Midbrain (tissue), 1 donor: ENCODE measurements around the gene PIK3IP1.
"Not testable (repeated sequence)": the region's sequence is repeated elsewhere in the genome, so short reads cannot be mapped to it uniquely, and the experiment has no call there.

ENCODE experiments used
- DNase-seq: peaks from one replicate; lab custom pipeline; 2025; lab: John Stamatoyannopoulos, UW

PIK3IP1 gene

DNA sequence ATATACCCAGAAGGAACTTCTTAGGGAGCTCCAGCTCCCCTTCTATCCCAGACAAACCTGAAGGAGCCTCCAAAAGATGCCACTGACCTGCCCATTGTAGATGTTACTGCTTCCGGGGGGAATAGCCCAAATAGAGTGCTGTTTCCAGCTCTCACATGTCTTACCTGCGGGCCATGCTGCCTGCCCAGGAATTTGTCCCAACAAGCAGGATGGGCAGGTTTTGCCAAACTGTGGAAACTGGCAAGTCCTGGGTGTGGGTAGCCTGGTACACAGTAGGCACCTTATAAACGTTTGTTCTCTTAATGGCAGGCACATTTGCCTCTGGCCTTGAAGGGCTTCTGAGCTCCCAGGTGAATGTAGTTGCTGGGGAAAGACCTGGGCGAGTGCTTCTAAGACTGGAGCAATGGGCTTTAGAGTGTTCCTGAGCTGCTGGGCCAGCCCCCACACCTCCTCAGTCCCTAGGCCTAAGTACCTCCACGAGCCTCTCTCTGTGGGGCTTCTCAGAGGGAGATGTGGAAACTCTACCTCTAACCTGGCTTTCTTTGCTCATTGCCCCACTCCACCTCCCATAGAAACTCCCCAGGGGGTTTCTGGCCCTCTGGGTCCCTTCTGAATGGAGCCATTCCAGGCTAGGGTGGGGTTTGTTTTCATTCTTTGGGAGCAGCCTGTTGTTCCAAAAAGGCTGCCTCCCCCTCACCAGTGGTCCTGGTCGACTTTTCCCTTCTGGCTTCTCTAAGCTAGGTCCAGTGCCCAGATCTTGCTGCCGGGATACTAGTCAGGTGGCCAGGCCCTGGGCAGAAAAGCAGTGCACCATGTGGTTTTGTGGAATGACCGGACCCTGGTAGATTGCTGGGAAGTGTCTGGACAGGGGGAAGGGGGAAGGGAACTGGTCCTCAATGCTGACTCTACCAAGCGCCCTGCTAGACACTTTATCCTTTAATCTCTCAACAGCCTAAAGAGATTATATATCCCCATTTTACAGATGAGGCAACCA, 43.0 kb downstream of the PIK3IP1 start:
- DNase-seq, result peak; percentile 75

DNA sequence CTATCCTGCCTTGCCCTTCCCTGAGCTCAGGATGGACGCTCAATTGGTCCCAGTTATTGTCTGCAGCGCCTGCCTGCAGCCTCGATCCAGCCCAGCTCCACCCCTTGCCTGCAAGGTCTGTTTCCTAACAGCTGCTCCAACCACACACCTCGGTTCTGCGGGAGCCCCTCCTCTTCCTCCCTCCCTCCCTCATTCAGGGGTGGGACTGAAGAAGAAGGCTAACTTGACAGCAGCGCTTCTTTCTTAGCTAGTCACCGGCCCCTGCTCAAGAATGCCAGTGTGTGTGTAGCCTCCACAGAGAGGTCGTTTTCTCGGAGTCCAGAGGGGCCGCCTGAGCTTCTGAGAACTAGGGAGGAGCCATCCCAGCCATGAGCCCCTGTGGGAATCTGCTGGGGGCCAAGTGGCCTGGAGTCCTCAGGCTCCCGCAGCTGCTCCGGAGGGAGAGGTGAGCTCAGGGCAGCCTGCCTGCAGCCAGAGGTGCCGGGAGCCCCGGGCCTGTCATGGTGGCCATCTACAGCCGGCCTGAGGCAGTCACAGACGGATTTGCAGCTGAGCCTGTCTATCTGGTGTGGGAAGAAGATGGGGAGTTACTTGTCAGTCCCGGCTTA, 44.0 kb downstream of the PIK3IP1 start:
- DNase-seq, result peak; percentile 62

DNA sequence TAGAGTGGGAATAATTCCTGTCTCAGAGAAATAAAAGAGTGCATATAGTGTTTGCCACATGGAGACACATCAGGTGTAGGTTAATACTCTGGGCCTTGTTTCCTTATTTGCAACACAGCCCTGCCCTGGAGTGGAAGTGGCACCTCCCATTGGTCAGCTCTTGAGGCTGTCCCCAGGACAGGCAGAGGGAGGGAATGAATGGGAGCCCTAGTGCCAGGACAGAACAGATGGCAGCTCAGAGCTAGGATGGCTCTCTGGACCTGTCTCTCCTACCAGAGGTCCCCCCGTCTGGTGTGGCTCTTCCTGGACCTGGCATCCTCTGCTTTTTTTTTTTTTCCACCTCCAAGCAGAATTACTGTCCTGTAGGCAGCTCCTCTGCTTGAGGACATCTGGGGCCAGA, 44.6 kb downstream of the PIK3IP1 start:
- no peak for DNase-seq

DNA sequence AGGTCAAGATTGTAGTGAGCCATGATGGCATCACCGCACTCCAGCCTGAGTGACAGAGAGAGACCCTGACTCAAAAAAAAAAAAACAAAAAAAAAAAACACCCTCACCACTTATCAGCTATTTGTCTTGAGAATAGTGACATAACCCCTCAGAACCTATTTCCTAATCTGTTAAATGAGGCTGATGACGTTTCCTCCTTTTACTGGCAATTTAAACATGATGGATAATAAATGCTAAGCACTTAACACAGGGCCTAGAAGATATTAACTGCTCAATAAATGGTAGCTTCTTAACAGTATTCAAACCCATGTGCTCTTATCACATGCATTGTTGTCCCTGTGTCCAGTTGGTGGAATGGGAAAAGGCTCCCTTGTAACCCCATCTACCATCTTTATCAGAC, 45.6 kb downstream of the PIK3IP1 start:
- no peak for DNase-seq

DNA sequence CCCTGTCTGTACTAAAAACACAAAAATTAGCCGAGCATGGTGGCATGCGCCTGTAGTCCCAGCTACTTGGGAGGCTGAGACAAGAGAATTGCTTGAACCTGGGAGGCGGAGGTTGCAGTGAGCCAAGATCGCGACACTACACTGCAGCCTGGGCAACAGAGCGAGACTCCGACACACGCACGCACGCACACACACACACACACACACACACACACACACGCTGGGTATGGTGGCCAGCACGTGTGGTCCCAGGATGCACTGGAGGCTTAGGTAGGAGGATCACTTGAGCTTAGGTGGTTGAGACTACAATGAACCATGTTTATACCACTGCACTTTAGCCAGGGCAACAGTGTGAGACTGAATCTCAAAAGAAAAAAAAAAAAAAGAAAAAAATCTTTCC, 46.3 kb downstream of the PIK3IP1 start:
- DNase-seq, result not testable (repeated sequence)

DNA sequence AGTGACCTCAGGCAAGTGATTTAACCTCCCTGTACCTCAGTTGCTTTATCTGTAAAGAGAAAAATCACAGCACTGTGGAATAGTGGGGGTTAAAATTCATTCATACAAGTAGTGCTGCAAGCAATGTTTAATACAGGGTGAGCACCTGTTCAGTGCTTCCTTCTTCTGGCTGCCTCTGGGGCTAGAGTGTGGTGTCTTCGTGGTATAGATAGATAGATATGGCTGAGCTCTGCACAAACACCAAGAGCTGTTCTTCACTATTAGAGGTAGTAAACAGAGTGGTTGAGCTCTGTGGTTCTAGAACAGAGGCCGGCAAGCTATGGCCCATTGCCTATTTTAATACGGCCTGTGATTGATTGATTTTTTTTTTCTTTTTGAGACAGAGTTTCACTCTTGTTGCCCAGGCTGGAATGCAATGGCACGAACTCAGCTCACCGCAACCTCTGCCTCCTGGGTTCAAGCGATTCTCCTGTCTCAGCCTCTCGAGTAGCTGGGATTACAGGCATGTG, 47.3 kb downstream of the PIK3IP1 start:
- DNase-seq, result no peak

DNA sequence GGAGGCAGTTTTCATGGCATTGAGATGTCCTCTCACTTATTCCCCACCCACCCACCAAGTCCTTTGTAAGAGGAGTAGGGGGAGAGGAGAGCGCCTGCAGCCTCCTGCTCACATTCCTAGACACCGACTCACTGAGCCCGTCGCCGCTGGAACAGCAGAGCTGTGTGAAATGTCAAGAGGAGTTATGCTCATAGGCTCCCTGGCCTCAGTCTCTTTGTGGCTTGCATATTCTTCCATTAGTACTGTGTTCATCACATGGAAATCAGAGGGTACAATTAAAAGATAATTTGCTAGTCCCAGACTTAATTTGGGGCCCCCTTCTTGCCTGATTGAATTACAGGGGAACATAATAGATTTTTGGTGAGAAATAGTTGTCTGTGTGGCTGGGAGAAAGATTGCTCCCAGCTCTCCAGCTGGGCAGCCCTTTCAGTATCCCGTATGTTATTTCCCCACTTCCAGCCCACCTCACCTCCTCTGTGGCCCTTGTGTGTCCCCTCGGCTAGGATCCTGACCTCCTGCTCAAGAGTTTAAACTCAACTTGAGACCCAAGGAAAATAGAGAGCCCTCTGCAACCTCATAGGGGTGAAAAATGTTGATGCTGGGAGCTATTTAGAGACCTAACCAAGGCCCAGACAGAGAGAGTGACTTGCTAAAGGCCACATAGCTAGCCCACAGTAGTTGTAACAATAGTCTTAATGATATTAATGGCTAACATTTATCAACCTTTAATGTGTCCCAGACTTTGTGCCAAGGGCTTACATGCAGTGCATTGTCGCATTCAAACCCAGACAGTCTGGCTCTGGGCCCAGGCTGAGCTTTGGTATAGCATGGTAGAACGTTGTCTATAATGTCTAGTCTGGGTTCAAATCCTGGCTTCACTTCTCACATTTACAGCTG, 48.0 kb downstream of the PIK3IP1 start:
- no peak for DNase-seq

DNA sequence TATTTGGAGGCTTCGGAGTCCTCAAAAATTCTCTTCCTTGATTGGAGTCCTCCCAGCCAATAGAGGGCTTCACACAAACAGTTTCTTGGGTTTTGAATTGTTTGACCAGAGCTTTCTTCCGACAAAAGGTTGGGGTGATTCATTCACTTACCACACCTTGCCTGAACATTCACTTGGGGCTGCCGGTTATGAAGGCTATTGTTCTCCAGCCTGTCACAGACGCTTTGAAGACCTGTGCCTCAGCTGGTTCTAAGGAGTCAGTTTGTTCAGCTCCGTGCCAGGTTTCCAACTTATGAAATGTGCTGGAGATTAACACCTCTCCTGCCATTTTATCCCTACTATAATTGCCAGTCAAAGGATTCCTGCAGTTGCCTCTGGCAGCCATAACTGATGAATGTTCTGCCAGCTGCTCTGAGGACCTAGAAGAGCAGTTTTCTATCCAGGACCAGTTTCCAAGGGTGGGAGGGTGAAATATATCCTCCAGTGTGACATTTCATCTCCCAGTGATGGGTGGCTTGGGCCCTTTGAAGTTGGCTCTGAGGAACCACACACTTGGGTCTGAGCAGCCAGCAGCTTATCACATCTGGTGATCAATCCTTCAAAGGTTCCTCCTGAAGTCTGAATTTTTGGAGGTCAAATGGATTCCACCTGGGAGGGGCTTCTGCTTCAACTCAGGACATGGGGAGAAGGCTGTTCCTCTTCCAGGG, 48.8 kb downstream of the PIK3IP1 start:
- DNase-seq, result no peak

DNA sequence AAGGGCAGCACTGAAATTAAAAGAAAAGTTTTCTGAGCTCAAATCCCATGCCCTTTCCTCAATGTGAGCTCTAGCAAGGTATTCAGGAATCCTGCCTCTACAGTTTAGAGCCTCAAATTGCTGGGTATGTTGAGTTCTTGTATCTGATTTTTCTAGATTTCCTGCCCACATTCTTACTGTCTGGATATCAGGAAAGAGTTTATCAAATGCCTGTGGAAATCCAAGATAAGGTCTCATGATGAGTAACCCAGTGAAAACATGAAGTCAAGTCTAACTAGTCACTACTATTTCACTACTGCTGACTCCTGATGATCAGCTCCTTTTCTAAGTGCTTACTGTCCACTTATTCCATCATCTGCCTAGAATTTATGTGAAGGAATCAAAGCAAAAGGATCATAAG, 50.4 kb downstream of the PIK3IP1 start:
- DNase-seq, result no peak

DNA sequence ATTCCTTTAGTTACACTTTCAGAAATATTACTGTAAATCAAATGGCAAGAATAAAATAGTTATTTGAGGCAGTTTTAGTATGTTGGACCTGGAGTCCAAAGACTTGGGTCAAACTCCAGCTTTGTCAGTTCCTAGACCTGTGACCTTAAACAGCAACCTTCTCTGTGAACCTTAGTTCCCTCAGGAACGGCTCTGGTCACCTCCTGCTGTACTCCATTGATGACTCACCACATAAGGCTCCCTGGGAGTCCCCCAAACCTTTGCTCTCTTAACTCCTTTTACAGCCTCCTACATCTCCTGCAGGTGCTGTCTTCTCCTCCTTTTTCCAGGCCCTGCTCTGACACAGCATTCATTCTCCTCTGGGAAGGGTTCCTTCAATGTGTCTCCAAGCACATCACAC, 51.1 kb downstream of the PIK3IP1 start:
- DNase-seq, result no peak

DNA sequence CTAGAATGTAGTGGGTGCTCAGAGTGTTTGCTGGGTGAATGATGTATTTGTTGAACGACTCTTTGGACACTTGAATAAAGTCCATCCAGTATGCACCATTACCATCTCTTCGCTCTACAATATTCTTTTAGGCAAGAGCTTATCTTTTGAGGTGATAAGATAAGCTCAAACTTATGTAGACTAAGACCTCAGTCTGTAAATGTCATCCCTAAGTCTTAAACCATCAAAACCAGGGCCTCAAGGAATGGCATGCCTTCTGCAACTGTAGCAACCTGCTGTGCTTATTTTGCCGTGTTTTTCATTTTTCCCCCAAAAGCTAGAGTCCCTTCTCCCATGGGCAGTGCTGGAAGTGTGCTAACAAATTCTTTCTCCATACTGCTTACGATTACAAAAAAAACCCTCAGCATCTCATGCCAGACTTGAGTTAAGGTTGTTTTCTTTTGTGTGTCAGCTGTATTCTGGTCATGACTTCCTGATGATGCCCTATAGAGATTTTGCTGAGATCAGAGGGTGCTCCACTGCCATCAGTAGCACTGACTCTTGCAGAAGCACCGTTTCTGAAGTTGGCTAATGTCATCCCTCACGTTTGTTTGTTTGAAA, 52.4 kb downstream of the PIK3IP1 start:
- no peak for DNase-seq

DNA sequence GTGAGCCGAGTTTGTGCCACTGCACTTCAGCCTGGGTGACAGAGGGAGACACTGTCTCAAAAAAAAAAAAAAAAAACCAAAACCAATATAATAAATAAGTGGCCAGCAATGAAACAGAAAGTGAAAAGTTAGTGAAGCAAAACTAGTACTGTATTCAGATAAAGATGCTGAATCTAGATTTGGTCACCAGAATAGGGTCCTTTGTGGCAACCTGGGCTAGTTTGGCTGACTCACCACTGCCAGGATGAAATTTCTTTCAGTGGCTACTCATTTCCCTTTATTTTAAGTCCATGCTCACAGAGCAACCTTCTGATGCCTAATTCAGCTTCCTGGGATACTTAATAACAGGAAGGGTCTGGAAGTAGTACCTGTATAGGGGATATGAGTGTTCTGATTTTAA, 54.2 kb downstream of the PIK3IP1 start:
- DNase-seq, result no peak

DNA sequence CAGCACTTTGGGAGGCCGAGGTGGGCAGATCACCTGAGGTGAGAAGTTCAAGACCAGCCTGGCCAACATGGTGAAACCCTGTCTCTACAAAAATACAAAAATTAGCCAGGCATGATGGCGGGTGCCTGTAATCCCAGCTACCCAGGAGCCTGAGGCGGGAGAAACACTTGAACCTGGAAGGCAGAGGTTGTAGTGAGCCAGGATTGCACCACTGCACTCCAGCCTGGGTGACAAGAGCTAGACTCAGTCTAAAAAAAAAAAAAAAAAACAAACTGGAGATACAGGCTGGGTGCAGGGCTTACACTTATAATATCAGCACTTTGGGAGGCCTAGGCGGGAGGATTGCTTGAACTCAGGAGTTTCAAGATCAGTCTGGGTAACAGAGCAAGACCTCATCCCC, 56.2 kb downstream of the PIK3IP1 start:
- DNase-seq, result not testable (repeated sequence)

DNA sequence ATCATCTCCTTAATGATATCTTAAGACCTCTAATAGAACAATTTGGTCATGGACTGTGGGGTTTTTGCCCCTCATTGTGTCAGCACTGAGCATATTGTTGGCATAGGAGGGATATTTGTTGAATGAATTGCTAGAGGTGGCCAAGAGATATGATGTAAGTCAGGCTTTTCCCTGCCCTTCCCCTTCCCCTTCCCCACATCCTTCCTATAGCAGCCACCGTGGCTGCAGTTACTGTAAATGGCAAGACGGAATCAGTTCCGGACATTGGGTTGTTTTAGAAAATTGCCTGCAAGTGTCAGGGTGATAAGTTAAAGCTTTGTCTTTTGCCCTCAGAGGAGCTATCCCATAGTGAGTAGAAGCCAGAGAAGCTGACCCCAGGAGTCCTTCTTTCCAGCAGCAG, 57.2 kb downstream of the PIK3IP1 start:
- no peak for DNase-seq

DNA sequence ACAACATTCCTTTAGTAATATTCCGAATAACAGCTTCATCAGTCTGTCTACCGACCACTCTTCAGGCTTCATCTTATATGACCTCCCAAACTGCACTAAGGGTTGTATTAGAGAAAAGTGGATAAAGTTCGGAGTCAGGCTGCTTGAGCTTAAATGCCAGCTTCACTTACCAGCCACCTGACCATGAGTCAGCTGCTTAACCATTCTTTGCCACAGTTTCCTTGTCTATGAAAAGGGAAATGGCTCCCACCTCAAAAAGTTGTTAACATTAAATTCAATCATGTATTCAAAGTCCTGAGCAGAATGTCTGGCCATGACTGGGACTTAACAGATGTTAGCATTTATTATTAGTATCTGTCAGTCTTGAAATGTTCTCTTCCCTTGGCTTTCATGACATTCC, 59.3 kb downstream of the PIK3IP1 start:
- DNase-seq, result no peak
